Mesodermal cell (in vitro differentiated cells): Measurements from ENCODE around the gene FBXW8.
"Not testable (repeated sequence)": the region's sequence is repeated elsewhere in the genome, so short reads cannot be mapped to it uniquely, and the experiment has no call there.

Source experiments
- H3K27ac ChIP-seq: 2 replicates; pipeline ENCODE4 v1.7.0; 2013; ENCODE audit warnings: mild to moderate bottlenecking, low read depth, low read length, moderate library complexity; ENCODE audit not compliant: severe bottlenecking
- H3K36me3 ChIP-seq: 2 replicates; pipeline ENCODE4 v1.7.1; 2013; ENCODE audit warnings: mild to moderate bottlenecking, low read length, moderate library complexity; ENCODE audit not compliant: control insufficient read depth, insufficient read depth
- H3K4me1 ChIP-seq: one replicate; pipeline ENCODE4 v1.7.1; 2013; ENCODE audit warnings: mild to moderate bottlenecking, low read length; ENCODE audit not compliant: insufficient read depth, control insufficient read depth, poor library complexity, severe bottlenecking
- H3K4me3 ChIP-seq: 2 replicates; pipeline ENCODE4 v1.7.0; 2013; ENCODE audit warnings: low read length, control low read depth, mild to moderate bottlenecking; ENCODE audit not compliant: insufficient read depth, poor library complexity, severe bottlenecking; ENCODE audit errors: extremely low read depth
- H3K9me3 ChIP-seq: 2 replicates; pipeline ENCODE4 v1.7.1; 2013; ENCODE audit warnings: mild to moderate bottlenecking, low read length, moderate library complexity; ENCODE audit not compliant: control insufficient read depth
- WGBS, 2 experiments: methylation state at CpG; one replicate each; pipeline ENCODE4 v1.1.5; 2013; ENCODE audit warnings: missing lambda C conversion rate in 2 of 2; ENCODE audit not compliant: insufficient coverage in 2 of 2; 5-methylcytosine and 5-hydroxymethylcytosine counted together

Gene FBXW8

GRCh38 chr12:117049295-117049694 is 138.5 kb downstream of the FBXW8 start:
- 93 to 98% methylated on average over 10 to 11 of the region's 11 CpGs for WGBS, 2 experiments
- Histone ChIP-seq H3K36me3 (no peaks in the 10 kb centered on the region), H3K27ac (no peak overlapping the region), H3K4me1 (peaks cover 33% of the 10 kb centered on the region), H3K9me3 (no peaks in the 10 kb centered on the region), H3K4me3 (no peak overlapping the region)

- no peaks in the 10 kb centered on the region for H3K36me3 ChIP-seq
- WGBS, 2 experiments: 83 to 100% methylated on average over 1 to 2 of the region's 5 CpGs
- peaks cover 31% of the 10 kb centered on the region for H3K4me1 ChIP-seq
- no peak overlapping the region for H3K4me3 ChIP-seq
- no peak overlapping the region for H3K27ac ChIP-seq
- no peaks in the 10 kb centered on the region for H3K9me3 ChIP-seq
Observed at GRCh38 chr12:117050060-117050459, 139.3 kb downstream of the FBXW8 start.

- H3K9me3 ChIP-seq: no peaks in the 10 kb centered on the region
- H3K36me3 ChIP-seq: no peaks in the 10 kb centered on the region
- WGBS, 2 experiments: 83 to 90% methylated on average over 9 to 10 of the region's 10 CpGs
- H3K27ac ChIP-seq: no peak overlapping the region
- no peak overlapping the region for H3K4me3 ChIP-seq
- peaks cover 18% of the 10 kb centered on the region for H3K4me1 ChIP-seq
Observed at GRCh38 chr12:117051380-117051779, 140.6 kb downstream of the FBXW8 start.

GRCh38 chr12:117052386-117053049 is 141.8 kb downstream of the FBXW8 start:
- 48 to 49% methylated on average over 4 to 8 of the region's 8 CpGs for WGBS, 2 experiments
- Histone ChIP-seq H3K9me3 (no peaks in the 10 kb centered on the region), H3K4me3 (no peak overlapping the region), H3K27ac (no peak overlapping the region), H3K4me1 (peaks cover 17% of the 10 kb centered on the region), H3K36me3 (no peaks in the 10 kb centered on the region)

- 53 to 72% methylated on average over 7 to 8 of the region's 9 CpGs for WGBS, 2 experiments
- H3K9me3 ChIP-seq: no peaks in the 10 kb centered on the region
- H3K27ac ChIP-seq: no peak overlapping the region
- H3K36me3 ChIP-seq: no peaks in the 10 kb centered on the region
- H3K4me3 ChIP-seq: no peak overlapping the region
- H3K4me1 ChIP-seq: peaks cover 13% of the 10 kb centered on the region
Observed at GRCh38 chr12:117053050-117053400, 142.3 kb downstream of the FBXW8 start.

GRCh38 chr12:117053597-117054201 is 142.9 kb downstream of the FBXW8 start:
- Histone ChIP-seq H3K27ac (no peak overlapping the region), H3K4me1 (peaks cover 7% of the 10 kb centered on the region), H3K4me3 (no peak overlapping the region), H3K9me3 (no peaks in the 10 kb centered on the region), H3K36me3 (no peaks in the 10 kb centered on the region)
- WGBS, 2 experiments: 85 to 92% methylated on average over 10 to 18 of the region's 18 CpGs

- Histone ChIP-seq H3K27ac (no peak overlapping the region), H3K36me3 (no peaks in the 10 kb centered on the region), H3K4me1 (peaks cover 3% of the 10 kb centered on the region), H3K9me3 (no peaks in the 10 kb centered on the region), H3K4me3 (no peak overlapping the region)
- 95% methylated on average over 4 to 6 of the region's 6 CpGs for WGBS, 2 experiments
Observed at GRCh38 chr12:117054279-117054678, 143.5 kb downstream of the FBXW8 start.

GRCh38 chr12:117057626-117058025 is 146.9 kb downstream of the FBXW8 start:
- H3K27ac ChIP-seq, H3K36me3 ChIP-seq, H3K4me3 ChIP-seq, H3K9me3 ChIP-seq: not testable (repeated sequence)
- WGBS, 2 experiments: 91 to 94% methylated on average over 5 of the region's 8 CpGs
- H3K4me1 ChIP-seq: peaks cover 12% of the 10 kb centered on the region

- Histone ChIP-seq H3K27ac (no peak overlapping the region), H3K36me3 (no peaks in the 10 kb centered on the region), H3K9me3 (no peaks in the 10 kb centered on the region), H3K4me3 (no peak overlapping the region), H3K4me1 (peaks cover 18% of the 10 kb centered on the region)
- WGBS, 2 experiments: 65 to 100% methylated on average over 1 to 2 of the region's 3 CpGs
Observed at GRCh38 chr12:117058442-117059072, 147.8 kb downstream of the FBXW8 start.

GRCh38 chr12:117059156-117059555 is 148.4 kb downstream of the FBXW8 start:
- Histone ChIP-seq H3K27ac (no peak overlapping the region), H3K9me3 (no peaks in the 10 kb centered on the region)
- 86 to 90% methylated on average over 6 to 7 of the region's 8 CpGs for WGBS, 2 experiments

More at GRCh38 chr12:117059156-117059555, 148.4 kb downstream of the FBXW8 start:
- Histone ChIP-seq H3K4me3 (no peak overlapping the region), H3K36me3 (no peaks in the 10 kb centered on the region), H3K4me1 (peaks cover 18% of the 10 kb centered on the region)
